Naive thymus-derived CD8-positive, alpha-beta T cell (primary cell): ENCODE data around the gene VSTM4. TPM values are rescaled to one million over a fixed set of nuclear protein-coding genes. Genes with fewer than 3 reads are reported as not detected.
A peak's percentile ranks its signal among the peaks of the same experiment; 100 is the strongest.

Experiments used
- ATAC-seq, 2 donors: fragments of 150-1000 bp; cut with Tn5 transposase in 1 of 2; sonication (Bioruptor Pico), chemical (Tn5 transposase) in 1 of 2; 1 replicate in 1 of 2; 2 replicates in 1 of 2; pipeline ENCODE4 v1.10.0; 2021; ENCODE audit warnings: mild to moderate bottlenecking in 2 of 2, moderate library complexity in 2 of 2
- POLR2A ChIA-PET: fragments of 350-600 bp; sonication (Branson Sonifier 250); formaldehyde crosslinking; loops from one replicate; lab custom pipeline; 2021; ENCODE audit warnings: antibody characterized with exemption; lab: Charles Lee
- DNase-seq, 10 donors: peaks; one replicate each; pipeline versions ENCODE4 v3.0.0 to v3.0.0-alpha.2; 2020 to 2022
- H3K27ac Mint-ChIP-seq, 10 donors: one replicate each; pipeline ENCODE4 v1.8.0; 2020 to 2022; ENCODE audit warnings: mild to moderate bottlenecking in 10 of 10, mixed read lengths in 10 of 10, moderate library complexity in 4 of 10, inconsistent platforms in 1 of 10
- H3K27me3 Mint-ChIP-seq, 5 donors: one replicate each; pipeline ENCODE4 v1.8.0; 2021 to 2022; ENCODE audit warnings: mixed read lengths in 5 of 5
- H3K36me3 Mint-ChIP-seq, 3 donors: one replicate each; pipeline ENCODE4 v1.8.0; 2020 to 2022; ENCODE audit warnings: mixed read lengths in 3 of 3, mild to moderate bottlenecking in 2 of 3, inconsistent platforms in 1 of 3
- H3K4me1 Mint-ChIP-seq, 4 donors: one replicate each; pipeline ENCODE4 v1.8.0; 2021 to 2022; ENCODE audit warnings: mixed read lengths in 4 of 4
- H3K4me3 Mint-ChIP-seq, 10 donors: one replicate each; pipeline ENCODE4 v1.8.0; 2020 to 2022; ENCODE audit warnings: mild to moderate bottlenecking in 10 of 10, mixed read lengths in 10 of 10, moderate library complexity in 6 of 10, inconsistent platforms in 1 of 10
- H3K9me3 Mint-ChIP-seq, 9 donors: one replicate each; pipeline ENCODE4 v1.8.0; 2020 to 2022; ENCODE audit warnings: mixed read lengths in 9 of 9, mild to moderate bottlenecking in 3 of 9, inconsistent platforms in 1 of 9, moderate library complexity in 1 of 9
- polyA plus RNA-seq, 3 donors: library from polyadenylated mRNA; unstranded; fragments of 300-500 nt; fragmentation: Illumina TruSeq; gene quantifications; one replicate each; pipeline ENCODE4 v1.2.3, GENCODE V29; 2021
- total RNA-seq, 8 experiments: library from RNA in 2 of 8; stranded (reverse) in 2 of 8; gene quantifications; one replicate each; pipeline ENCODE4 v1.2.3 and lab custom pipeline; 2021 to 2026

VSTM4 gene
- total and polyA plus RNA-seq, 5 experiments from 2014 or later = 0.07 TPM; not detected in 4

- H3K27me3 Mint-ChIP-seq = peaks cover under 1 to 15% (median 8%) of the 10 kb centered on the region in 5 donors
- H3K27ac Mint-ChIP-seq = no peak overlapping the region
- ATAC-seq = no peak
- H3K4me3 Mint-ChIP-seq = no peak overlapping the region
- POLR2A ChIA-PET = interaction anchor here (0.5 kb wide), 1 partner anchor 130 kb away, joined by 4 read pairs; no protein-coding TSS in a partner anchor
- no peaks in the 10 kb centered on the region for H3K36me3 Mint-ChIP-seq
- no peak for DNase-seq
- peaks cover 0 to 2% (median 0%) of the 10 kb centered on the region in 9 donors for H3K9me3 Mint-ChIP-seq
- peaks cover 0 to 4% (median 0%) of the 10 kb centered on the region in 4 donors for H3K4me1 Mint-ChIP-seq
Observed at GRCh38 chr10:49080965-49081364, 34.4 kb downstream of the VSTM4 start.

GRCh38 chr10:49080071-49080470 lies 35.3 kb downstream of the VSTM4 start:
- no peaks in the 10 kb centered on the region for H3K36me3 Mint-ChIP-seq
- no peak overlapping the region for H3K27ac Mint-ChIP-seq
- no peak overlapping the region for H3K4me3 Mint-ChIP-seq
- peaks cover 0 to 2% (median 0%) of the 10 kb centered on the region in 9 donors for H3K9me3 Mint-ChIP-seq
- DNase-seq = no peak
- POLR2A ChIA-PET = no interaction called here
- peaks cover 6 to 24% (median 9%) of the 10 kb centered on the region in 5 donors for H3K27me3 Mint-ChIP-seq
- no peak for ATAC-seq
- H3K4me1 Mint-ChIP-seq = peaks cover 0 to 4% (median 0%) of the 10 kb centered on the region in 4 donors

- peaks cover 0 to 4% (median 0%) of the 10 kb centered on the region in 4 donors for H3K4me1 Mint-ChIP-seq
- no peak for ATAC-seq
- POLR2A ChIA-PET = no interaction called here
Observed at GRCh38 chr10:49079499-49079898, 35.8 kb downstream of the VSTM4 start.

DNA sequence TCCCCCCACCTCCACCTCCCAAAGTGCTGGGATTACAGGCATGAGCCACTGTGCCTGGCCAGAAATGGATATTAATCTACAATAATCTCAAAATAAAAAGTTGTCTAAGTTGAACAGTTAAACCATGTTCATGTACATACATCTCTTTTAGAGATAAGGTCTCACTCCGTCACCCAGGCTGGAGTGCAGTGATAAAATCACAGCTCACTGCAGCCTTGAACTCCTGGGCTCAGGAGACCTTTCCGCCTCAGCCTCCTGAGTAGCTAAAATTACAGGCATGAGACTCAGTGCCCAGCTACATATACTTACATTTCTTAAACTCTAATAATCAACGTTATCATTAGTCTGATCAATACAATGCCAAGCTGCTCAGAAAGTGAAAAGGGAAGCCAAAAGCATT lies 36.2 kb downstream of the VSTM4 start:
- Mint-ChIP-seq H3K4me1 (peaks cover 0 to 4% (median 0%) of the 10 kb centered on the region in 4 donors), H3K9me3 (peaks cover 0 to 2% (median 0%) of the 10 kb centered on the region in 9 donors), H3K4me3 (no peak overlapping the region), H3K27me3 (peaks cover 6 to 24% (median 7%) of the 10 kb centered on the region in 5 donors), H3K27ac (no peak overlapping the region), H3K36me3 (no peaks in the 10 kb centered on the region)
- DNase-seq = no peak
- POLR2A ChIA-PET = no interaction called here
- ATAC-seq = no peak

More at GRCh38 chr10:49079499-49079898, 35.8 kb downstream of the VSTM4 start:
- Mint-ChIP-seq H3K36me3 (no peaks in the 10 kb centered on the region), H3K9me3 (peaks cover 0 to 2% (median 0%) of the 10 kb centered on the region in 9 donors), H3K4me3 (no peak overlapping the region), H3K27me3 (peaks cover 6 to 24% (median 9%) of the 10 kb centered on the region in 5 donors), H3K27ac (no peak overlapping the region)
- no peak for DNase-seq

- DNase-seq (no peak), ATAC-seq (no peak)
- no peak overlapping the region for H3K4me3 Mint-ChIP-seq
- POLR2A ChIA-PET = no interaction called here
- H3K4me1 Mint-ChIP-seq = peaks cover 0 to 4% (median 0%) of the 10 kb centered on the region in 4 donors
- peaks cover 0 to 2% (median 0%) of the 10 kb centered on the region in 9 donors for H3K9me3 Mint-ChIP-seq
- H3K27me3 Mint-ChIP-seq = peaks cover 6 to 24% (median 7%) of the 10 kb centered on the region in 5 donors
- no peaks in the 10 kb centered on the region for H3K36me3 Mint-ChIP-seq
- H3K27ac Mint-ChIP-seq = no peak overlapping the region
Observed at GRCh38 chr10:49078433-49078832, 36.9 kb downstream of the VSTM4 start.

DNA sequence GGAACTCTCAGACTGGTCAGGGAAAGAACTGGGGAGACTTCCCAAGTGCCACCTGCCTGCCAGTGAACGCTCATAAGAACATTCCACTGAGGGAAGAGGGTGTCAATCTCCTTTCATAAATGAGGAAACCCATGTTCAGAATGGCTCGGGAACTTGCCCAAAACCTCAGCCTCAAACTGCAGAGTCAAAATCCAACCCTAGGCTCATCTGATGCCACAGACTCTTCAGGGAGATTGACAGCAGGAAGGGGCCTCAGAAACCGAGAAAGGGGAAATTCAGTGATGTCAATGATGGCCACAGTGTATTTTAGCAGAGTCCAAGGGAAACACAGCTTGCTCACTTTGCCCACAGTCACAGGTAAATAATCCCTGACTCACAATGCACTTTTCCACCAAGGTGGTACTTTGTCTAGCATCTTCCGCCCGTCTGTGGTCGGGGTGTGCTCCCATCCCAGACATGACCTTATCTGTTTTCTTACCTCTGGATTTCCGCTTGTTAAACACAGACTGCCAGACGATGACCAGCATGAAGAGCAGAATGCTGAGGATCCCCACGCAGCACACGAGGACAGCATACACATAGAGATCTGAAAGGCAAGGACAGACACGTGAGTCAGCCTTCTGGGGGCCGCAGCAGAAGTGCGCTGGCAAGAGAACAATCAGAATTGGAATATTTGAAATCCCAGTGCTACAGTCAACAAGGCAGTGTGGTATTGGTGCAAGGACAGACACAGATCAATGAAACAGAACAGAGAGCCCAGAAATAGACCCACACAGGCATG lies 38.4 kb downstream of the VSTM4 start:
- no peak overlapping the region for H3K27ac Mint-ChIP-seq
- H3K27me3 Mint-ChIP-seq = peaks cover 6 to 24% (median 7%) of the 10 kb centered on the region in 5 donors
- no peak for DNase-seq
- H3K9me3 Mint-ChIP-seq = peaks cover 0 to 2% (median 0%) of the 10 kb centered on the region in 9 donors
- POLR2A ChIA-PET = no interaction called here
- no peak overlapping the region for H3K4me3 Mint-ChIP-seq
- peaks cover 0 to 4% (median 0%) of the 10 kb centered on the region in 4 donors for H3K4me1 Mint-ChIP-seq
- H3K36me3 Mint-ChIP-seq = no peaks in the 10 kb centered on the region
- no peak for ATAC-seq

DNA sequence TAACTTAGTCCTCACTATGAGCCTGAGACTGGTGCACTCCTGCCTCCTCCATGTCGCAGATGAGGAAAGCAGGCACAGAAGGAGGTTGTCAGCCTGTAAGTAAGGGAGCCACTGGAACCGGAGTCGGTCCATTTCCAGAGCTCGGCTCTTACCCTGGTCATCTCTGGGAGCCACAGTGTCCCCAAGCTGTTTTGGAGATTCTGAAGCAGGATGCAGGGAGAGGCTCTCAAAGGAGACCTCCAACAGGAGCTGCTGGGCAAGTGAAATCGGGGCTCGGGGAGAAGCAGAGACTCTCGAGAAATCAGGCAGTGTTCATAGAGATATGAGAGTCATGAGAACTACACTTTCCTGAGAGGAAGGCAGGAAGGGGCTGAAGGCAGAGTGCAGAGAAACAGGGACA lies 39.0 kb downstream of the VSTM4 start:
- H3K9me3 Mint-ChIP-seq = peaks cover 0 to 2% (median 0%) of the 10 kb centered on the region in 9 donors
- no peak for DNase-seq
- no peak overlapping the region for H3K27ac Mint-ChIP-seq
- H3K27me3 Mint-ChIP-seq = peaks cover 6 to 24% (median 7%) of the 10 kb centered on the region in 5 donors
- peaks cover 0 to 4% (median 0%) of the 10 kb centered on the region in 4 donors for H3K4me1 Mint-ChIP-seq
- POLR2A ChIA-PET = no interaction called here
- no peak overlapping the region for H3K4me3 Mint-ChIP-seq
- H3K36me3 Mint-ChIP-seq = no peaks in the 10 kb centered on the region
- no peak for ATAC-seq

DNA sequence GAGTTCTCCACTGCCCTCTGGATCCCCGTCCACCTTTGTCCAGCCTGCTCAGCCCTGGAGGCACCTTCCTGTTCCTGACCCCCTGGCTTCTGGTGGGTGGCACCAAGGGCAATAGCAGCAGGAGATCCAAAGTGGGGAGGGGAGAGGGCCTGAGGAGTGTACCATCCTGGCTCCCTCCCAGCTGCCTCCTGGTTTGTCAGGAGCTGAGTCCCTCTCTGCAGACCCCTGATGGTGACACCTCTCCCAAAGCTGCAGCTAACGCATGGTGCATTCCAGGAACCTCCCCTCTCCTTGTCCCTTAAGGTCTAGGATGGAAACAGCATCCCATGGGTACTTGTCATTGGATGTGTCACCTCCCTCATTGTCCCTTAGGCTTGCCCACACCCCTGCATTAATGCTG lies 39.6 kb downstream of the VSTM4 start:
- ATAC-seq (no peak), DNase-seq (no peak)
- Mint-ChIP-seq H3K27me3 (peaks cover 6 to 24% (median 7%) of the 10 kb centered on the region in 5 donors), H3K9me3 (peaks cover 0 to 2% (median 0%) of the 10 kb centered on the region in 9 donors), H3K4me3 (no peak overlapping the region), H3K4me1 (peaks cover 0 to 4% (median 0%) of the 10 kb centered on the region in 4 donors), H3K27ac (no peak overlapping the region), H3K36me3 (no peaks in the 10 kb centered on the region)
- POLR2A ChIA-PET = no interaction called here

DNA sequence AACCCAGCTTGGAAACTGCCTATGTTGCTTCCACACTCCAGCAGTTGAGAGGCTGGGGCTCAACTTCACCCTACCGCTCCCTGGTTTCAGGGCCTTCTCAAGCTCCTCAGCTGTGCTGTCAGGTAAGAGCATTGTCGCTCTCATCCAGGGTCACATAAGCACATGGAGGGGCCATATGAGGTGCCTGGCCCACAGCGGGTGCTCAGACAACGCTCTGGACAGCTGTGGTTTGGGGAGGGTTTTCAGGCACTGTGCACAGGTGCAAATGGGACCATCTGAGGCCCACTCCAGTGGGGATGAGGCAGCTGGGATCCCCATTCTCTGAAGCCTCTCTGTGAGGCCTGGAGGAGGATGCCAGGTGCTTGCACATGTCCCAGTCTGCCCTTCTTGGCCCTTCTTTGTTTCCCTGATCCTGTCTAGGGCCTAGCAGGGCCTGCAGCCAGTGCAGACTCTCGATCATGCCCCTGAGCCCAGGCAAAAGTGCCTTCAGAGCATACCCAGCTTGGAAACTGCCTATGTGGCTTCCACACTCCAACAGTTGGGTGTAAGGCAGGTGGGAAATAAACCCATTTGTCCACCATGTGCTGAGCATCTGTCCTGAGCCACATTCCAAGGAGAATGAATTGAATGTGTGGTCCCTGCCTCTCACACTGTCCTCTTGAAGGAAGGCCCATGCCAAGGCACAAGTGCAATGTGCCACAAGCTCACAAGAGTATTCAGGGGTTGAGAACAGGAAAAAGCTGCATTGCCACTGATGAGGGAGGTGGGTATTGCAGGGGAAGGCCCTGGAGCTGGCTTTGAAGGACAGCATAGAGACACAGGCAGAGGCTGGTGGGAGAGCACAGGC lies 40.3 kb downstream of the VSTM4 start:
- POLR2A ChIA-PET = no interaction called here
- Mint-ChIP-seq H3K4me3 (no peak overlapping the region), H3K36me3 (no peaks in the 10 kb centered on the region), H3K27me3 (peaks cover 6 to 24% (median 7%) of the 10 kb centered on the region in 5 donors), H3K4me1 (peaks cover 0 to 4% (median 0%) of the 10 kb centered on the region in 4 donors), H3K9me3 (peaks cover 0 to 2% (median 0%) of the 10 kb centered on the region in 9 donors), H3K27ac (no peak overlapping the region)
- ATAC-seq = no peak
- DNase-seq = no peak

GRCh38 chr10:49072166-49072885 lies 43.0 kb downstream of the VSTM4 start:
- DNase-seq = no peak
- no peak overlapping the region for H3K27ac Mint-ChIP-seq
- no peaks in the 10 kb centered on the region for H3K9me3 Mint-ChIP-seq
- H3K27me3 Mint-ChIP-seq = peaks cover 4 to 23% (median 8%) of the 10 kb centered on the region in 5 donors
- H3K4me3 Mint-ChIP-seq = no peak overlapping the region
- POLR2A ChIA-PET = no interaction called here
- no peak for ATAC-seq
- peaks cover 0 to 4% (median 0%) of the 10 kb centered on the region in 4 donors for H3K4me1 Mint-ChIP-seq
- H3K36me3 Mint-ChIP-seq = no peaks in the 10 kb centered on the region

GRCh38 chr10:49071160-49071761 lies 44.1 kb downstream of the VSTM4 start:
- Mint-ChIP-seq H3K36me3 (no peaks in the 10 kb centered on the region), H3K4me1 (peaks cover 0 to 2% (median 0%) of the 10 kb centered on the region in 4 donors), H3K4me3 (no peak overlapping the region), H3K9me3 (no peaks in the 10 kb centered on the region), H3K27ac (no peak overlapping the region), H3K27me3 (peaks cover 6 to 14% (median 7%) of the 10 kb centered on the region in 5 donors)
- POLR2A ChIA-PET = no interaction called here
- DNase-seq = no peak
- no peak for ATAC-seq

GRCh38 chr10:49070701-49071100 lies 44.6 kb downstream of the VSTM4 start:
- H3K27me3 Mint-ChIP-seq = peaks cover 2 to 14% (median 8%) of the 10 kb centered on the region in 5 donors
- H3K4me1 Mint-ChIP-seq = no peaks in the 10 kb centered on the region
- no peaks in the 10 kb centered on the region for H3K36me3 Mint-ChIP-seq
- POLR2A ChIA-PET = no interaction called here
- H3K9me3 Mint-ChIP-seq = no peaks in the 10 kb centered on the region
- ATAC-seq (peak in 1 of 2 donors; percentile 14), DNase-seq (no peak)
- H3K27ac Mint-ChIP-seq = no peak overlapping the region
- no peak overlapping the region for H3K4me3 Mint-ChIP-seq
